Keratinocyte (primary cell): ENCODE data around the gene APRT.

Source experiments
- CTCF ChIP-seq, 3 experiments: IDR thresholded peaks in 1 of 3; conservative IDR thresholded peaks in 1 of 3; optimal IDR thresholded peaks in 1 of 3; 2 replicates in 2 of 3; 3 replicates in 1 of 3; pipeline versions ENCODE3 to v1.5.1; 2011; ENCODE audit warnings: low read length in 3 of 3, mild to moderate bottlenecking in 3 of 3, moderate library complexity in 2 of 3, control low read depth in 1 of 3, inconsistent platforms in 1 of 3; ENCODE audit not compliant: insufficient read depth in 2 of 3; ENCODE audit errors: extremely low read depth in 1 of 3
- EZH2 ChIP-seq: IDR thresholded peaks from one replicate; pipeline ENCODE4 v1.6.1; 2012; ENCODE audit warnings: inconsistent platforms, mild to moderate bottlenecking, low read length, moderate library complexity

GRCh38 chr16:88826070-88826840 is 14.5 kb upstream of the APRT start:
- TF ChIP-seq CTCF (optimal IDR thresholded peaks at IDR 0.05 in 1 of 3, IDR thresholded peaks at IDR 0.05 in 1 of 3, conservative IDR thresholded peaks at IDR 0.05 in 1 of 3; ENCODE audit: extremely low read depth in 1 of 3, insufficient read depth in 2 of 3, low read length in 3 of 3) (no peak), EZH2 (no peak)
